NCI-H2171 (cell line): ENCODE data around the gene PLA2G4E.

Experiments used
- DNase-seq: peaks from one replicate; lab custom pipeline; 2025; lab: John Stamatoyannopoulos, UW

Gene PLA2G4E

GRCh38 chr15:41955807-41956525 is 64.9 kb downstream of the PLA2G4E start:
- DNase-seq: no peak

- no peak for DNase-seq
Observed at GRCh38 chr15:41955100-41955499, 65.7 kb downstream of the PLA2G4E start.

GRCh38 chr15:41954036-41954435 is 66.8 kb downstream of the PLA2G4E start:
- no peak for DNase-seq

- DNase-seq: no peak
Observed at GRCh38 chr15:41952013-41952563, 68.8 kb downstream of the PLA2G4E start.

GRCh38 chr15:41951571-41951970 is 69.3 kb downstream of the PLA2G4E start:
- DNase-seq: no peak

- DNase-seq: no peak
Observed at GRCh38 chr15:41950489-41950888, 70.4 kb downstream of the PLA2G4E start.

- DNase-seq: no peak
Observed at GRCh38 chr15:41950127-41950483, 70.7 kb downstream of the PLA2G4E start.

GRCh38 chr15:41949401-41950126 is 71.3 kb downstream of the PLA2G4E start:
- no peak for DNase-seq

- no peak for DNase-seq
Observed at GRCh38 chr15:41948490-41948889, 72.4 kb downstream of the PLA2G4E start.

GRCh38 chr15:41946970-41947369 is 73.9 kb downstream of the PLA2G4E start:
- DNase-seq: no peak

GRCh38 chr15:41945731-41946130 is 75.1 kb downstream of the PLA2G4E start:
- DNase-seq: no peak

- no peak for DNase-seq
Observed at GRCh38 chr15:41945221-41945620, 75.6 kb downstream of the PLA2G4E start.

- no peak for DNase-seq
Observed at GRCh38 chr15:41944313-41944940, 76.4 kb downstream of the PLA2G4E start.

GRCh38 chr15:41943543-41944312 is 77.1 kb downstream of the PLA2G4E start:
- no peak for DNase-seq

- DNase-seq: no peak
Observed at GRCh38 chr15:41942886-41943285, 78.0 kb downstream of the PLA2G4E start.

GRCh38 chr15:41941644-41942415 is 79.0 kb downstream of the PLA2G4E start:
- DNase-seq: no peak

- no peak for DNase-seq
Observed at GRCh38 chr15:41940441-41940857, 80.4 kb downstream of the PLA2G4E start.

- DNase-seq: no peak
Observed at GRCh38 chr15:41939986-41940385, 80.9 kb downstream of the PLA2G4E start.

- DNase-seq: no peak
Observed at GRCh38 chr15:41937568-41937923, 83.3 kb downstream of the PLA2G4E start.

- DNase-seq: no peak
Observed at GRCh38 chr15:41936649-41937567, 83.9 kb downstream of the PLA2G4E start.
